ENCODE measurements around the gene ROR2.

ROR2 gene

GRCh38 chr9:91761362-91761761 lies 188.7 kb downstream of the ROR2 start:
- in situ Hi-C loops (cut with HindIII; ENCODE audit: low sequenced_read_pairs), result no loop called here

- in situ Hi-C loops (cut with HindIII; ENCODE audit: low sequenced_read_pairs), result no loop called here
Observed at GRCh38 chr9:91760906-91761305, 189.1 kb downstream of the ROR2 start.

GRCh38 chr9:91758491-91758981 lies 191.5 kb downstream of the ROR2 start:
- in situ Hi-C loops (cut with HindIII; ENCODE audit: low sequenced_read_pairs), result no loop called here

- in situ Hi-C loops (cut with HindIII; ENCODE audit: low sequenced_read_pairs), result no loop called here
Observed at GRCh38 chr9:91757782-91758181, 192.2 kb downstream of the ROR2 start.

- in situ Hi-C loops (cut with HindIII; ENCODE audit: low sequenced_read_pairs), result no loop called here
Observed at GRCh38 chr9:91756510-91756780, 193.6 kb downstream of the ROR2 start.

GRCh38 chr9:91755761-91756509 lies 194.1 kb downstream of the ROR2 start:
- in situ Hi-C loops (cut with HindIII; ENCODE audit: low sequenced_read_pairs), result no loop called here

GRCh38 chr9:91753711-91754110 lies 196.3 kb downstream of the ROR2 start:
- in situ Hi-C loops (cut with HindIII; ENCODE audit: low sequenced_read_pairs), result no loop called here

GRCh38 chr9:91751922-91752321 lies 198.1 kb downstream of the ROR2 start:
- in situ Hi-C loops (cut with HindIII; ENCODE audit: low sequenced_read_pairs), result no loop called here

GRCh38 chr9:91750343-91750742 lies 199.7 kb downstream of the ROR2 start:
- in situ Hi-C loops (cut with HindIII; ENCODE audit: low sequenced_read_pairs), result no loop called here

- in situ Hi-C loops (cut with HindIII; ENCODE audit: low sequenced_read_pairs), result no loop called here
Observed at GRCh38 chr9:91746904-91747303, 203.1 kb downstream of the ROR2 start.

GRCh38 chr9:91746357-91746756 lies 203.7 kb downstream of the ROR2 start:
- in situ Hi-C loops (cut with HindIII; ENCODE audit: low sequenced_read_pairs), result no loop called here

- in situ Hi-C loops (cut with HindIII; ENCODE audit: low sequenced_read_pairs), result no loop called here
Observed at GRCh38 chr9:91744114-91744513, 205.9 kb downstream of the ROR2 start.

- in situ Hi-C loops (cut with HindIII; ENCODE audit: low sequenced_read_pairs), result no loop called here
Observed at GRCh38 chr9:91741522-91741921, 208.5 kb downstream of the ROR2 start.

- in situ Hi-C loops (cut with HindIII; ENCODE audit: low sequenced_read_pairs), result no loop called here
Observed at GRCh38 chr9:91740701-91741100, 209.3 kb downstream of the ROR2 start.

GRCh38 chr9:91736898-91737601 lies 213.0 kb downstream of the ROR2 start:
- in situ Hi-C loops (cut with HindIII; ENCODE audit: low sequenced_read_pairs), result no loop called here

- in situ Hi-C loops (cut with HindIII; ENCODE audit: low sequenced_read_pairs), result no loop called here
Observed at GRCh38 chr9:91736311-91736710, 213.7 kb downstream of the ROR2 start.

GRCh38 chr9:91735049-91735448 lies 215.0 kb downstream of the ROR2 start:
- in situ Hi-C loops (cut with HindIII; ENCODE audit: low sequenced_read_pairs), result no loop called here

- in situ Hi-C loops (cut with HindIII; ENCODE audit: low sequenced_read_pairs), result no loop called here
Observed at GRCh38 chr9:91734371-91734981, 215.6 kb downstream of the ROR2 start.

- in situ Hi-C loops (cut with HindIII; ENCODE audit: low sequenced_read_pairs), result no loop called here
Observed at GRCh38 chr9:91733006-91733624, 216.9 kb downstream of the ROR2 start.

GRCh38 chr9:91732187-91733005 lies 217.6 kb downstream of the ROR2 start:
- in situ Hi-C loops (cut with HindIII; ENCODE audit: low sequenced_read_pairs), result no loop called here

- in situ Hi-C loops (cut with HindIII; ENCODE audit: low sequenced_read_pairs), result no loop called here
Observed at GRCh38 chr9:91730806-91731205, 219.2 kb downstream of the ROR2 start.

Data from endothelial cell of hepatic sinusoid (primary cell).